RWPE2 (cell line): ENCODE data around the gene DCTN3.
A peak's percentile ranks its signal among the peaks of the same experiment; 100 is the strongest.

Experiments
- ATAC-seq: fragments of 200-7000 bp; cut with Tn5 transposase; 3 replicates; pipeline ENCODE4 v1.9.1; 2021; ENCODE audit warnings: low read depth
- DNase-seq: peaks from one replicate; pipeline ENCODE4 v3.0.0-alpha.2; 2020; ENCODE audit warnings: low spot score
- H3K27ac ChIP-seq: fragments of 450-650 bp; 2 replicates; pipeline ENCODE4 v1.5.1; 2017; ENCODE audit warnings: mild to moderate bottlenecking; ENCODE audit not compliant: poor library complexity, severe bottlenecking
- H3K27me3 ChIP-seq: fragments of 250-450 bp; sonication (Bioruptor Pico); 2 replicates; pipeline ENCODE4 v1.5.1; 2021; ENCODE audit warnings: mild to moderate bottlenecking, moderate library complexity; ENCODE audit not compliant: insufficient read depth, poor library complexity, severe bottlenecking
- H3K36me3 ChIP-seq: fragments of 250-450 bp; sonication (Bioruptor Pico); 2 replicates; pipeline ENCODE4 v1.5.1; 2020; ENCODE audit warnings: low read depth, mild to moderate bottlenecking, moderate library complexity
- H3K4me1 ChIP-seq: fragments of 250-450 bp; sonication (Bioruptor Pico); 2 replicates; pipeline ENCODE4 v1.5.1; 2021; ENCODE audit warnings: mild to moderate bottlenecking, moderate library complexity; ENCODE audit not compliant: insufficient read depth, poor library complexity, severe bottlenecking
- H3K4me3 ChIP-seq: fragments of 250-450 bp; sonication (Bioruptor Pico); 2 replicates; pipeline ENCODE4 v1.5.1; 2021; ENCODE audit warnings: mild to moderate bottlenecking, moderate library complexity; ENCODE audit not compliant: severe bottlenecking
- H3K9me3 ChIP-seq: fragments of 250-450 bp; sonication (Bioruptor Pico); 2 replicates; pipeline ENCODE4 v1.5.1; 2021; ENCODE audit warnings: mild to moderate bottlenecking, moderate library complexity; ENCODE audit not compliant: severe bottlenecking
- CTCF ChIP-seq: fragments of 450-650 bp; IDR thresholded peaks from one replicate; pipeline ENCODE4 v1.5.1; 2017; ENCODE audit warnings: mild to moderate bottlenecking, moderate library complexity; ENCODE audit not compliant: poor library complexity, severe bottlenecking

The DCTN3 gene

GRCh38 chr9:34651876-34652601, 31.7 kb upstream of the DCTN3 start, which contains the start of gene IL11RA:
Gene IL11RA (plus strand): TSS chr9:34652185. CDS start chr9:34655218, 3,033 bp downstream.
- ATAC-seq (peak; percentile 87), DNase-seq (peak; percentile 82)
- peak within 1 kb of the TSS; percentile 32 for H3K4me3 ChIP-seq
- H3K4me1 ChIP-seq: peaks cover 6% of the 10 kb centered on the region
- peaks cover 22% of the 10 kb centered on the region; the same call in 1 of the 2 replicates for H3K36me3 ChIP-seq
- no peaks in the 10 kb centered on the region for H3K9me3 ChIP-seq
- H3K27ac ChIP-seq: peak within 1 kb of the TSS; percentile 70
- peak; percentile 11 for TF ChIP-seq CTCF
- no peaks in the 10 kb centered on the region for H3K27me3 ChIP-seq

GRCh38 chr9:34651321-34651720, 31.0 kb upstream of the DCTN3 start:
- Histone ChIP-seq H3K27me3 (no peaks in the 10 kb centered on the region), H3K27ac (peak overlapping the region; percentile 70), H3K36me3 (peaks cover 22% of the 10 kb centered on the region; the same call in 1 of the 2 replicates), H3K9me3 (no peaks in the 10 kb centered on the region), H3K4me3 (peak overlapping the region; percentile 32), H3K4me1 (peaks cover 6% of the 10 kb centered on the region)
- TF ChIP-seq CTCF: no peak
- no peak for DNase-seq
- 0 out of 3 replicates have a peak, but pooled peaks have one; percentile 1 for ATAC-seq

GRCh38 chr9:34650816-34651215, 30.5 kb upstream of the DCTN3 start:
- no peak for ATAC-seq
- H3K27ac ChIP-seq: peak overlapping the region; percentile 70
- H3K4me3 ChIP-seq: no peak overlapping the region
- H3K36me3 ChIP-seq: peaks cover 22% of the 10 kb centered on the region; the same call in 1 of the 2 replicates
- no peak for DNase-seq
- peaks cover 9% of the 10 kb centered on the region for H3K4me1 ChIP-seq
- H3K9me3 ChIP-seq: no peaks in the 10 kb centered on the region
- TF ChIP-seq CTCF: no peak
- H3K27me3 ChIP-seq: no peaks in the 10 kb centered on the region

GRCh38 chr9:34648673-34649072, 28.4 kb upstream of the DCTN3 start:
- no peaks in the 10 kb centered on the region for H3K9me3 ChIP-seq
- H3K27me3 ChIP-seq: no peaks in the 10 kb centered on the region
- H3K4me3 ChIP-seq: no peak overlapping the region
- H3K4me1 ChIP-seq: peaks cover 9% of the 10 kb centered on the region
- no peak for TF ChIP-seq CTCF
- ATAC-seq (no peak), DNase-seq (no peak)
- H3K36me3 ChIP-seq: peaks cover 22% of the 10 kb centered on the region; the same call in 1 of the 2 replicates
- H3K27ac ChIP-seq: no peak overlapping the region

GRCh38 chr9:34647651-34648050, 27.4 kb upstream of the DCTN3 start:
- DNase-seq (no peak), ATAC-seq (no peak)
- H3K4me1 ChIP-seq: peaks cover 9% of the 10 kb centered on the region
- H3K27me3 ChIP-seq: no peaks in the 10 kb centered on the region
- H3K4me3 ChIP-seq: peak overlapping the region; percentile 50
- TF ChIP-seq CTCF: no peak
- H3K36me3 ChIP-seq: peaks cover 22% of the 10 kb centered on the region; the same call in 1 of the 2 replicates
- peak overlapping the region; percentile 31 for H3K27ac ChIP-seq
- H3K9me3 ChIP-seq: no peaks in the 10 kb centered on the region
